GM23248 (cell line): ENCODE measurements around the gene NHS. TPM values are rescaled to one million over a fixed set of nuclear protein-coding genes. Genes with fewer than 3 reads are reported as not detected.
"Not testable (repeated sequence)": the region's sequence is repeated elsewhere in the genome, so short reads cannot be mapped to it uniquely, and the experiment has no call there.

Experiments
- DNase-seq: peaks from one replicate; pipeline ENCODE4 v3.0.0-alpha.2; 2015
- H2AFZ ChIP-seq: fragments of 200-600 bp; sonication (generic); 2 replicates; pipeline ENCODE4 v1.6.1; 2016; ENCODE audit warnings: antibody characterized with exemption
- H3F3A ChIP-seq: fragments of 200-600 bp; sonication (generic); 2 replicates; pipeline ENCODE4 v1.6.1; 2016; ENCODE audit warnings: mild to moderate bottlenecking, antibody characterized with exemption, mixed run types; ENCODE audit not compliant: insufficient read depth
- H3K27ac ChIP-seq: fragments of 200-600 bp; sonication (generic); 2 replicates; pipeline ENCODE4 v1.5.1; 2016; ENCODE audit warnings: mild to moderate bottlenecking
- H3K27me3 ChIP-seq: fragments of 200-600 bp; sonication (generic); replicated peaks from 2 replicates; pipeline ENCODE4 v1.6.1; 2016; ENCODE audit warnings: mild to moderate bottlenecking; ENCODE audit not compliant: insufficient read depth
- H3K36me3 ChIP-seq: fragments of 200-600 bp; sonication (generic); 2 replicates; pipeline ENCODE4 v1.6.1; 2016; ENCODE audit warnings: low read depth, mild to moderate bottlenecking
- H3K4me1 ChIP-seq: fragments of 200-600 bp; sonication (generic); 2 replicates; pipeline ENCODE4 v1.6.1; 2016; ENCODE audit warnings: mild to moderate bottlenecking; ENCODE audit not compliant: insufficient read depth
- H3K4me2 ChIP-seq: fragments of 200-600 bp; sonication (generic); one replicate; pipeline ENCODE4 v1.6.1; 2016; ENCODE audit warnings: mild to moderate bottlenecking; ENCODE audit not compliant: unreplicated experiment
- H3K4me3 ChIP-seq: fragments of 200-600 bp; sonication (generic); 2 replicates; pipeline ENCODE4 v1.5.1; 2016; ENCODE audit warnings: mild to moderate bottlenecking
- H3K79me2 ChIP-seq: fragments of 200-600 bp; sonication (generic); 2 replicates; pipeline ENCODE4 v1.6.1; 2016; ENCODE audit warnings: mild to moderate bottlenecking; ENCODE audit not compliant: insufficient read depth
- H3K9ac ChIP-seq: fragments of 200-600 bp; sonication (generic); 2 replicates; pipeline ENCODE4 v1.6.1; 2016; ENCODE audit warnings: mild to moderate bottlenecking
- H3K9me2 ChIP-seq: fragments of 200-600 bp; sonication (generic); 2 replicates; pipeline ENCODE4 v1.6.1; 2016; ENCODE audit warnings: mixed run types, mild to moderate bottlenecking, moderate library complexity; ENCODE audit not compliant: insufficient read depth
- H3K9me3 ChIP-seq: fragments of 200-600 bp; sonication (generic); one replicate; pipeline ENCODE4 v1.6.1; 2017; ENCODE audit warnings: low read depth
- H4K20me1 ChIP-seq: fragments of 200-600 bp; sonication (generic); 2 replicates; pipeline ENCODE4 v1.6.0; 2016; ENCODE audit not compliant: insufficient read depth
- EZH2 ChIP-seq: fragments of 200-600 bp; sonication (generic); IDR thresholded peaks from 2 replicates; pipeline ENCODE4 v1.6.1; 2018; ENCODE audit warnings: antibody characterized with exemption, mild to moderate bottlenecking; ENCODE audit not compliant: insufficient read depth, poor library complexity, severe bottlenecking
- EZH2phosphoT487 ChIP-seq: fragments of 200-600 bp; sonication (generic); IDR thresholded peaks from 2 replicates; pipeline ENCODE4 v1.6.1; 2018; ENCODE audit warnings: antibody characterized with exemption, moderate library complexity, mild to moderate bottlenecking, low read depth; ENCODE audit not compliant: insufficient read depth
- WGBS, 2 experiments: methylation state at CpG; one replicate each; pipeline ENCODE4 v1.1.6; 2015 to 2017; ENCODE audit warnings: low lambda C conversion rate in 2 of 2, low coverage in 1 of 2; ENCODE audit errors: missing lambda C conversion rate in 2 of 2; 5-methylcytosine and 5-hydroxymethylcytosine counted together
- in situ Hi-C: fragments of 300-500 bp; cut with MboI; formaldehyde crosslinking; loops from 2 replicates; pipeline ENCODE4 v1.15.0; 2020
- polyA plus RNA-seq: library from polyadenylated mRNA; unstranded; fragments of >200 nt; fragmentation: Nextera tagmentation; extraction: Ambion mirVana; gene quantifications from 2 replicates; pipeline ENCODE4 v1.2.1, GENCODE V29; 2016
- total RNA-seq: library from RNA; depleted of rRNA; stranded (reverse); fragments of >200 nt; shearing (Covaris generic); gene quantifications from 2 replicates; pipeline ENCODE4 v1.2.3, GENCODE V29; 2014

Gene NHS
- total and polyA plus RNA-seq, 2 experiments from 2014 or later, result 1.0 to 5.6 TPM

DNA sequence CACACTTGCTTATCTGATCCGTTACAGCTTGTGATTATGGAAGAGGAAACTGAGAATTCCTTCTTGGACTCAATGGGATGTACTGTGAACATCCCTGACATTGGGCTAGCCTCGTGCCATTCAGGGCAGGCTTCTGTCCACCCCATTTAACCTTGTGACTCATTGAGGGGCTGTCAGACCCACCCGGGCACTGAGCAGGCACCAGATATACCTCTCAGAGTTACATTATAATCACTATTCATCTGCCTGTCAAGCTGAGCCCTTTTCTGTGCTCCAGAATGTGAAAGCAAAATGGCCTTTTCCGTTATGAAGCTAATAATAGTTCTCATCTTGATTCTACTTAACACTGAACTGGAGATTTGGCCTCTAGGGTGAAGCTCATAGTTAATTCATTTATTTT is 191.7 kb downstream of the NHS start:
- in situ Hi-C loops, result no loop called here
- Histone ChIP-seq H2AFZ (no peak overlapping the region), H3K27me3 (no peaks in the 10 kb centered on the region), H3K27ac (no peak overlapping the region), H3K36me3 (no peaks in the 10 kb centered on the region), H3K9me3 (no peaks in the 10 kb centered on the region), H3K4me1 (peaks cover 28% of the 10 kb centered on the region), H3K9ac (no peak overlapping the region), H3F3A (no peaks in the 10 kb centered on the region), H3K9me2 (no peaks in the 10 kb centered on the region), H4K20me1 (no peaks in the 10 kb centered on the region), H3K4me2 (no peak overlapping the region), H3K4me3 (no peak overlapping the region), H3K79me2 (no peaks in the 10 kb centered on the region)
- no peak for DNase-seq
- no peak for TF ChIP-seq EZH2phosphoT487
- no peak for TF ChIP-seq EZH2
- WGBS, 2 experiments, result 92 to 93% methylated on average over 3 to 4 of the region's 4 CpGs

DNA sequence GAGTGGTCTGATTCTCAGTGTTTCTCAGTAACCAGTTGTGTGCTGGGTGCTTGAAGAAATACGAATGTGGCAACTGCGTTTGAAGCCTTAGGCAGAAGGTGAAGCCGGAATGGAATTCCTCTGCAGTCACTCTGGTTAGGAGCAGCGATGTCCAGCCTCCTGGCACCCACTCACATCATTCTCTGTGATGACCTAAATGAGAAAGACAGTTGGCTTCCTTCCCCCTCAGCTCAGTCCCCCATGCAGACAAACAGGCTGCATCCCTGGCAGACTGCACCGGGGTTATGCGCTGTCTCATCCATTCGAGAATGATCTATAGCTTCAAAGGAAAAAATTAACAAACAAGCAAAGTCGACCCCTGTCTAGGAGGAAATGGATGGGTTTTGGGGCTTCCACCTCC is 192.2 kb downstream of the NHS start:
- in situ Hi-C loops, result no loop called here
- peak; percentile 49 for DNase-seq
- 34 to 40% methylated on average over 6 to 8 of the region's 8 CpGs for WGBS, 2 experiments

DNA sequence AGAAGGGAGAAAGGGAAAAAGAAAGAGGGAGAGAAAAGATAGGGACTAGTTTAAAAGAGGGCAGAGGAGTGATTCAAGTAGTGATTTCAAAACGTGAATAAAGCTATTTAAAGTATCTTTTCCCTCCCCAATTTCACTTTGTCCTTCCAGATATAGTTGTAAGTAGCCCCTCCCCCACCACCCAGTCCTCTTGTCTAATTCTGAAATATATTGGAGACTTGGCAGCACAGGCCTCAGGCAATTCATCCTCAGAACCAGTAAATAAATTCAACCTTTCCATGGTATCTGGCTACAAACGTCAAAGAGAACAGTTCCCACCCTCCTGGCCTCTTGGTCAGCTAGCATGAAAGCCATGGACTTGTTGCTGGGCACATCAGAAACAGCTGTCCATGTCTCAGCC is 192.8 kb downstream of the NHS start:
- Histone ChIP-seq H3K27me3 (no peaks in the 10 kb centered on the region), H2AFZ (no peak overlapping the region), H3K4me1 (peaks cover 28% of the 10 kb centered on the region), H4K20me1 (no peaks in the 10 kb centered on the region), H3K4me3 (no peak overlapping the region), H3K27ac (no peak overlapping the region), H3K9me2 (no peaks in the 10 kb centered on the region), H3F3A (no peaks in the 10 kb centered on the region), H3K4me2 (peak overlapping the region; percentile 78), H3K79me2 (no peaks in the 10 kb centered on the region), H3K9me3 (no peaks in the 10 kb centered on the region), H3K9ac (0 out of 2 replicates have a peak overlapping the region, but pooled peaks have one; percentile 21), H3K36me3 (no peaks in the 10 kb centered on the region)
- in situ Hi-C loops, result no loop called here
- DNase-seq, result no peak
- WGBS, 2 experiments, result 3 to 4% methylated on average over 2 of the region's 2 CpGs
- TF ChIP-seq EZH2 (no peak), EZH2phosphoT487 (no peak)

More for the DNA sequence above, 192.2 kb downstream of the NHS start:
- no peaks in the 10 kb centered on the region for H3K36me3 ChIP-seq
- H3F3A ChIP-seq, result no peaks in the 10 kb centered on the region
- H4K20me1 ChIP-seq, result no peaks in the 10 kb centered on the region
- H3K27me3 ChIP-seq, result no peaks in the 10 kb centered on the region
- no peaks in the 10 kb centered on the region for H3K9me2 ChIP-seq
- peak overlapping the region; percentile 78 for H3K4me2 ChIP-seq
- H3K27ac ChIP-seq, result no peak overlapping the region
- no peaks in the 10 kb centered on the region for H3K79me2 ChIP-seq
- no peak overlapping the region for H2AFZ ChIP-seq
- TF ChIP-seq EZH2phosphoT487 (no peak), EZH2 (no peak)
- H3K4me3 ChIP-seq, result no peak overlapping the region
- peaks cover 28% of the 10 kb centered on the region for H3K4me1 ChIP-seq
- H3K9me3 ChIP-seq, result no peaks in the 10 kb centered on the region
- peak overlapping the region; percentile 21; the same call in 1 of the 2 replicates for H3K9ac ChIP-seq

DNA sequence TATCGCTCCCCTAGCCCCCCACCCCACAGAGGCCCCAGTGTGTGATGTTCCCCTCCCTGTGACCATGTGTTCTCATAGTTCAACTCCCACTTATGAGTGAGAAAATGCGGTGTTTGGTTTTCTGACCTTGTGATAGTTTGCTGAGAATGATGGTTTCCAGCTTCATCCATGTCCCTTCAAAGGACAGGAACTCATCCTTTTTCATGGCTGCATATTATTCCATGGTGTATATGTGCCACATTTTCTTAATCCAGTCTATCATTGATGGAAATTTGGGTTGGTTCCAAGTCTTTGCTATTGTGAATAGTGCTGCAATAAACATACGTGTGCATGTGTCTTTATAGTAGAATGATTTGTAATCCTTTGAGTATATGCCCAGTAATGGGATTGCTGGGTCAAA is 193.8 kb downstream of the NHS start:
- H3K27me3 ChIP-seq, in situ Hi-C loops, H3K79me2 ChIP-seq, H3K27ac ChIP-seq, H3K9ac ChIP-seq, H3K4me2 ChIP-seq, H3K9me3 ChIP-seq, H3K36me3 ChIP-seq, H2AFZ ChIP-seq, H3F3A ChIP-seq, DNase-seq, H3K9me2 ChIP-seq, H3K4me3 ChIP-seq, H4K20me1 ChIP-seq: not testable (repeated sequence)
- peaks cover 27% of the 10 kb centered on the region for H3K4me1 ChIP-seq
- WGBS, 2 experiments, result 82 to 92% methylated on average over 2 to 3 of the region's 3 CpGs

DNA sequence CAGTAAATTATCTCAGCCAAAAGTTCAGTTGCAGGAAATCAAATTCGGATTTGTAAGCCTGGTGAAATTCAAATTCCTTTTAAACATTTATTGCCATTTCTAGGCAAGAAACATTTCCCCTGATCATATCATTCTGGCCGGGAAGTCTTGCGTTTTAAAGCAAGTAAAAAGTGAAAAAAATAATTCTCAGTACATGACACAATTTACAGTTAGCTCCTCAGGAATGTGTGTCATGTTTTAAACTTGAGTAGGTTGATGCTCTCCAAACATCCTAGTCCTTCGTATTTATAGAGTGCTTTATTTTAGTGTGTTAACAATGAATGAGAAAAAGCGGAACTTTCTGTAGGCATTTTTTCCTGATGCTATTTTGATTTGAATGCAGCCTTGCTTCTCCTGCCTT is 204.0 kb downstream of the NHS start:
- DNase-seq, result peak; percentile 55
- Histone ChIP-seq H4K20me1 (no peaks in the 10 kb centered on the region), H3K9me3 (no peaks in the 10 kb centered on the region), H3K9me2 (no peaks in the 10 kb centered on the region), H3K27me3 (no peaks in the 10 kb centered on the region), H3K4me3 (no peak overlapping the region), H3F3A (peaks cover 16% of the 10 kb centered on the region; the same call in 1 of the 2 replicates), H3K79me2 (no peaks in the 10 kb centered on the region; the same call in 1 of the 2 replicates), H2AFZ (no peak overlapping the region), H3K4me1 (peaks cover 45% of the 10 kb centered on the region), H3K36me3 (no peaks in the 10 kb centered on the region), H3K9ac (no peak overlapping the region), H3K27ac (peak overlapping the region; percentile 46), H3K4me2 (no peak overlapping the region)
- in situ Hi-C loops, result no loop called here
- 34 to 36% methylated on average over 5 of the region's 5 CpGs for WGBS, 2 experiments
- TF ChIP-seq EZH2 (no peak), EZH2phosphoT487 (no peak)
